SK-N-SH treated with all-trans-retinoic acid at 6 μM for 48 hours (cell line): Measurements from ENCODE around the gene NDUFA13.
A peak's percentile ranks its signal among the peaks of the same experiment; 100 is the strongest.

Experiments
- ATAC-seq: fragments of 200-7000 bp; cut with Tn5 transposase; 3 replicates; pipeline ENCODE4 v1.9.1; 2020; ENCODE audit warnings: mild to moderate bottlenecking, moderate library complexity
- ARNTL ChIP-seq: fragments of 450-650 bp; formaldehyde crosslinking; IDR thresholded peaks from 2 replicates; pipeline ENCODE4 v1.5.0; 2020; ENCODE audit warnings: low read depth, mild to moderate bottlenecking, moderate library complexity, borderline replicate concordance
- ESRRG ChIP-seq: fragments of 250-450 bp; sonication (Bioruptor Pico); IDR thresholded peaks from 2 replicates; pipeline ENCODE4 v1.6.1; 2021; ENCODE audit warnings: mild to moderate bottlenecking
- GLIS3 ChIP-seq: fragments of 250-450 bp; sonication (Bioruptor Pico); IDR thresholded peaks from 2 replicates; pipeline ENCODE4 v1.5.0; 2020; ENCODE audit warnings: mild to moderate bottlenecking, moderate library complexity
- OSR1 ChIP-seq: fragments of 250-450 bp; sonication (Bioruptor Pico); IDR thresholded peaks from 2 replicates; pipeline ENCODE4 v1.8.0; 2022; ENCODE audit warnings: moderate library complexity, mild to moderate bottlenecking, inconsistent platforms
- RARB ChIP-seq: fragments of 250-450 bp; sonication (Bioruptor Pico); IDR thresholded peaks from 2 replicates; pipeline ENCODE4 v1.8.0; 2021; ENCODE audit warnings: mild to moderate bottlenecking, moderate library complexity
- TCF4 ChIP-seq: fragments of 250-450 bp; sonication (Bioruptor Pico); IDR thresholded peaks from 2 replicates; pipeline ENCODE4 v1.8.0; 2021; ENCODE audit warnings: mild to moderate bottlenecking, moderate library complexity, borderline replicate concordance
- TOX ChIP-seq: fragments of 250-450 bp; sonication (Bioruptor Pico); IDR thresholded peaks from 2 replicates; pipeline ENCODE4 v1.8.0; 2021; ENCODE audit warnings: mild to moderate bottlenecking, moderate library complexity, borderline replicate concordance
- TSHZ2 ChIP-seq: fragments of 250-450 bp; sonication (Bioruptor Pico); IDR thresholded peaks from 2 replicates; pipeline ENCODE4 v1.5.0; 2020; ENCODE audit warnings: mild to moderate bottlenecking, moderate library complexity
- ZC3H10 ChIP-seq: fragments of 250-450 bp; sonication (Bioruptor Pico); IDR thresholded peaks from 2 replicates; pipeline ENCODE4 v1.5.1; 2021; ENCODE audit warnings: mild to moderate bottlenecking, moderate library complexity
- ZFP3 ChIP-seq: fragments of 250-450 bp; sonication (Bioruptor Pico); IDR thresholded peaks from 2 replicates; pipeline ENCODE4 v1.5.0; 2020; ENCODE audit warnings: mild to moderate bottlenecking, moderate library complexity
- ZFP30 ChIP-seq: fragments of 450-650 bp; formaldehyde crosslinking; IDR thresholded peaks from 2 replicates; pipeline ENCODE4 v1.5.0; 2022; ENCODE audit warnings: mild to moderate bottlenecking, moderate library complexity
- ZNF565 ChIP-seq: fragments of 450-650 bp; formaldehyde crosslinking; conservative IDR thresholded peaks from 2 replicates; pipeline ENCODE4 v1.5.0; 2020; ENCODE audit warnings: low read depth, mild to moderate bottlenecking, moderate library complexity
- ZNF70 ChIP-seq: fragments of 450-650 bp; formaldehyde crosslinking; IDR thresholded peaks from 2 replicates; pipeline ENCODE4 v1.5.0; 2020; ENCODE audit warnings: mild to moderate bottlenecking, moderate library complexity
- TF ChIP-seq, protein P1 (sequence below): fragments of 250-450 bp; sonication (Bioruptor Pico); IDR thresholded peaks from 2 replicates; pipeline ENCODE4 v1.8.0; 2021; ENCODE audit warnings: low read depth, mild to moderate bottlenecking, moderate library complexity, borderline replicate concordance
- TF ChIP-seq, protein P2 (sequence below): fragments of 250-450 bp; sonication (Bioruptor Pico); IDR thresholded peaks from 2 replicates; pipeline ENCODE4 v1.5.1; 2020; ENCODE audit warnings: low read depth, mild to moderate bottlenecking, moderate library complexity
- TF ChIP-seq, protein P3 (sequence below): fragments of 250-450 bp; sonication (Bioruptor Pico); IDR thresholded peaks from 2 replicates; pipeline ENCODE4 v1.5.1; 2021; ENCODE audit warnings: mild to moderate bottlenecking, moderate library complexity

NDUFA13 gene

GRCh38 chr19:19527371-19527656, 11.3 kb downstream of the NDUFA13 start (continued):
- TF ChIP-seq TOX (no peak), ARNTL (CRISPR knock-in tag) (no peak), TCF4 (CRISPR knock-in tag) (no peak)
- TF ChIP-seq, all 23 proteins: peak for 0

DNA sequence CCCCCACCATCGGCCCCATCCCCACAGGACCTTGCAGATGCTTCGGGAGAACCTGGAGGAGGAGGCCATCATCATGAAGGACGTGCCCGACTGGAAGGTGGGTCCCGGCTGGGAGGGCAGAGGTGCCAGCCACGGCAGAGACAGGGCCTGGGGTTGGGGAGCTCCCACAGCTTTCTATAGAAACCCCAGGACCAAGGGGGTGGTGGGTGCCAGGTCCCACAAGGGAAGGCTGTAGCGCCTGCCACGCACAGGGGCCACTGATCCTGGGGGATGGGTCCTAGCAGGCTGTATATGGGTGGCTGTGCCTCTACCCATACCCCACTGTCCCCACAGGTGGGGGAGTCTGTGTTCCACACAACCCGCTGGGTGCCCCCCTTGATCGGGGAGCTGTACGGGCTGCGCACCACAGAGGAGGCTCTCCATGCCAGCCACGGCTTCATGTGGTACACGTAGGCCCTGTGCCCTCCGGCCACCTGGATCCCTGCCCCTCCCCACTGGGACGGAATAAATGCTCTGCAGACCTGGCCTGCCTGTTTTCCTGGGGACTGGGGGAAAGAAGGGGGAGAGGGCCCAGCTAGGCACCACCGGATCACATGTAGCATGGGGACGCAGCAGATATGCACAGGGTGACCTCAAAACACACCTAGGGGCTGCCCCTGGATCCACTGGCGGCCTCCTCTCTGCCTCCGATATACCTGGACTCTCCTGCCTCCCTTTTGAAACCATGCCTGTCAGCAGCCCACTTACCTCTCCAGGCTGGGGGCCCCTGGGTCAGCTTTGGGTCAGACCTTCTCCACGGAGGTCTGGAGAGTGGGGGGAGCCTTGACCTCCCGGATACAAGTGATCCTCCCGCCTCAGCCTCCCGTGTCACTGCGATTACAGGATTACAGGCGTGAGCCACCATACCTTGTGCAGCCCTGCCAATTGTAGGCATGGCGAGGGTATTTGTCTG, 11.9 kb downstream of the NDUFA13 start:
- TF ChIP-seq TCF4 (CRISPR knock-in tag) (no peak), ESRRG (no peak), ZNF70 (no peak), TSHZ2 (CRISPR knock-in tag) (no peak)
- TF ChIP-seq, protein P1, sequence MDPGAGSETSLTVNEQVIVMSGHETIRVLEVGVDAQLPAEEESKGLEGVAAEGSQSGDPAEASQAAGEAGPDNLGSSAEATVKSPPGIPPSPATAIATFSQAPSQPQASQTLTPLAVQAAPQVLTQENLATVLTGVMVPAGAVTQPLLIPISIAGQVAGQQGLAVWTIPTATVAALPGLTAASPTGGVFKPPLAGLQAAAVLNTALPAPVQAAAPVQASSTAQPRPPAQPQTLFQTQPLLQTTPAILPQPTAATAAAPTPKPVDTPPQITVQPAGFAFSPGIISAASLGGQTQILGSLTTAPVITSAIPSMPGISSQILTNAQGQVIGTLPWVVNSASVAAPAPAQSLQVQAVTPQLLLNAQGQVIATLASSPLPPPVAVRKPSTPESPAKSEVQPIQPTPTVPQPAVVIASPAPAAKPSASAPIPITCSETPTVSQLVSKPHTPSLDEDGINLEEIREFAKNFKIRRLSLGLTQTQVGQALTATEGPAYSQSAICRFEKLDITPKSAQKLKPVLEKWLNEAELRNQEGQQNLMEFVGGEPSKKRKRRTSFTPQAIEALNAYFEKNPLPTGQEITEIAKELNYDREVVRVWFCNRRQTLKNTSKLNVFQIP: no peak
- ATAC-seq: no peak

GRCh38 chr19:19528721-19529490, 12.9 kb downstream of the NDUFA13 start, which contains the start of gene YJEFN3:
Gene YJEFN3 (plus strand): TSS chr19:19528911. CDS start chr19:19528933, 22 bp downstream.
- ATAC-seq: peak; percentile 20
- TF ChIP-seq GLIS3 (peak; percentile 29; the same call in 1 of the 2 replicates), ZC3H10 (CRISPR knock-in tag) (no peak), ZFP30 (CRISPR knock-in tag) (no peak), RARB (CRISPR knock-in tag) (no peak), TOX (no peak), ZNF565 (CRISPR knock-in tag) (0 out of 2 replicates have a peak, but pooled peaks have one; percentile 16), OSR1 (CRISPR knock-in tag) (no peak), ZNF70 (no peak)
- TF ChIP-seq, protein P2, sequence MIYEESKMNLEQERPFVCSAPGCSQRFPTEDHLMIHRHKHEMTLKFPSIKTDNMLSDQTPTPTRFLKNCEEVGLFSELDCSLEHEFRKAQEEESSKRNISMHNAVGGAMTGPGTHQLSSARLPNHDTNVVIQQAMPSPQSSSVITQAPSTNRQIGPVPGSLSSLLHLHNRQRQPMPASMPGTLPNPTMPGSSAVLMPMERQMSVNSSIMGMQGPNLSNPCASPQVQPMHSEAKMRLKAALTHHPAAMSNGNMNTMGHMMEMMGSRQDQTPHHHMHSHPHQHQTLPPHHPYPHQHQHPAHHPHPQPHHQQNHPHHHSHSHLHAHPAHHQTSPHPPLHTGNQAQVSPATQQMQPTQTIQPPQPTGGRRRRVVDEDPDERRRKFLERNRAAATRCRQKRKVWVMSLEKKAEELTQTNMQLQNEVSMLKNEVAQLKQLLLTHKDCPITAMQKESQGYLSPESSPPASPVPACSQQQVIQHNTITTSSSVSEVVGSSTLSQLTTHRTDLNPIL: no peak
- TF ChIP-seq, protein P3, sequence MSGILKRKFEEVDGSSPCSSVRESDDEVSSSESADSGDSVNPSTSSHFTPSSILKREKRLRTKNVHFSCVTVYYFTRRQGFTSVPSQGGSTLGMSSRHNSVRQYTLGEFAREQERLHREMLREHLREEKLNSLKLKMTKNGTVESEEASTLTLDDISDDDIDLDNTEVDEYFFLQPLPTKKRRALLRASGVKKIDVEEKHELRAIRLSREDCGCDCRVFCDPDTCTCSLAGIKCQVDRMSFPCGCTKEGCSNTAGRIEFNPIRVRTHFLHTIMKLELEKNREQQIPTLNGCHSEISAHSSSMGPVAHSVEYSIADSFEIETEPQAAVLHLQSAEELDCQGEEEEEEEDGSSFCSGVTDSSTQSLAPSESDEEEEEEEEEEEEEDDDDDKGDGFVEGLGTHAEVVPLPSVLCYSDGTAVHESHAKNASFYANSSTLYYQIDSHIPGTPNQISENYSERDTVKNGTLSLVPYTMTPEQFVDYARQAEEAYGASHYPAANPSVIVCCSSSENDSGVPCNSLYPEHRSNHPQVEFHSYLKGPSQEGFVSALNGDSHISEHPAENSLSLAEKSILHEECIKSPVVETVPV: no peak
- TF ChIP-seq, protein P1: no peak
- TF ChIP-seq, all 23 proteins: peak for 2

DNA sequence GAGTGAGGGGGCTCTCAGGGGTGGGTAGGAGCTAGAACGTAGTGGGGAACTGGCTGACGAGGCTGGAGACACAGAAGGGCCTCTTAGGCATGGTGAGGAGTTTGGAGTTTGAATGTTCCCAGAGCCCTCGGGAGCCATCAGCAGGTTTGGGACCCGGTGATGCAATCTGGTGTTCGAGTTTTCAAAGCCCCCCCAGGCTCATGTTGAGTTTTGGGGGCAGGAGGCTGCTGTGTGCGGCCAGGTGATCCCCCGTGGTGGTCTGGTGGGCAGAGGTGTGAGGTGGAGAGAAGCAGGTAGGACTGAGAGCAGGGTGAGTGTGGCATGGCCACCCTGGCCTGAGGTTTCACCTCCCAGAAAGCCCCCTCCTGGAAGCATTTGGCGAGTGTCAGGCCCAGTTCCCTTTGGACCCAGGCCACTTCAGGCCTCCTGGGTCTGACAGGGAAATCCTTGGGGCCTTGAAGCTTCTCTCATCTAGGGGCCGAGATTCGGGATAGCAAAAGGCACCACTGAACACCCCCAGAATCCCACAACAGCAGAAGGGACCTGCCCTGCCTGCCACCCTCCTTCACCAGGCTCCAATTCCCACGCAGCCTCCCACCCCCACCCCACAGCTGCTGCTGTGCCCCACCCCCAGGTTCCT, 13.9 kb downstream of the NDUFA13 start:
- TF ChIP-seq, protein P1: no peak
- TF ChIP-seq ZNF565 (CRISPR knock-in tag) (no peak), ZFP3 (CRISPR knock-in tag) (0 out of 2 replicates have a peak, but pooled peaks have one; percentile 17)
- peak; percentile 1; the same call in 1 of the 3 replicates for ATAC-seq
